Fibroblast of lung (primary cell): ENCODE data around the gene KCNJ6.

ENCODE experiments used
- EZH2 ChIP-seq: IDR thresholded peaks from 2 replicates; pipeline ENCODE4 v1.5.1; 2012; ENCODE audit warnings: low read length, control low read depth, mild to moderate bottlenecking; ENCODE audit errors: missing control alignments
- TF ChIP-seq, protein P1 (sequence below), 2 donors: IDR thresholded peaks in 1 of 2; conservative IDR thresholded peaks in 1 of 2; 1 replicate in 1 of 2; 2 replicates in 1 of 2; pipeline ENCODE4 v1.5.1; 2011 to 2012; ENCODE audit warnings: low read length in 2 of 2, control low read depth in 1 of 2, inconsistent platforms in 1 of 2, low read depth in 1 of 2, mild to moderate bottlenecking in 1 of 2

DNA sequence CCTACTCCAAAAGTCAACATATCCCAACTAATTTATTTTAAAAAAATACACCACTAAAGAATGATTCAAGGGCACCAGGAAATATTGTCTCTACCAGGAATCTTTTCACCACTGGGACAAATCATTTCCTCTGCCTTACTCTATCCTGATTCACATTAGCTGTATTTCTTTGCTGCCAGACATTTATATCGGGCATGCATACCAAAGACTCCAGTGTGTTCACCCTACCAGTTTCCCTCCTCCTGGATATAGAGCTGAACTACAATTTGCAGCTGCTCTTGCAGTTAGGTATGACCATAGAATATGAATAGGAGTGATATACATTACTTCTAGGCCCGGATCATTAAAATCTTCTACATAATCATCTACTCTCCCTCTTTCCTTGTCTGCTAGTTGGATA, 7.6 kb downstream of the KCNJ6 start:
- TF ChIP-seq EZH2 = no peak
- TF ChIP-seq, protein P1, sequence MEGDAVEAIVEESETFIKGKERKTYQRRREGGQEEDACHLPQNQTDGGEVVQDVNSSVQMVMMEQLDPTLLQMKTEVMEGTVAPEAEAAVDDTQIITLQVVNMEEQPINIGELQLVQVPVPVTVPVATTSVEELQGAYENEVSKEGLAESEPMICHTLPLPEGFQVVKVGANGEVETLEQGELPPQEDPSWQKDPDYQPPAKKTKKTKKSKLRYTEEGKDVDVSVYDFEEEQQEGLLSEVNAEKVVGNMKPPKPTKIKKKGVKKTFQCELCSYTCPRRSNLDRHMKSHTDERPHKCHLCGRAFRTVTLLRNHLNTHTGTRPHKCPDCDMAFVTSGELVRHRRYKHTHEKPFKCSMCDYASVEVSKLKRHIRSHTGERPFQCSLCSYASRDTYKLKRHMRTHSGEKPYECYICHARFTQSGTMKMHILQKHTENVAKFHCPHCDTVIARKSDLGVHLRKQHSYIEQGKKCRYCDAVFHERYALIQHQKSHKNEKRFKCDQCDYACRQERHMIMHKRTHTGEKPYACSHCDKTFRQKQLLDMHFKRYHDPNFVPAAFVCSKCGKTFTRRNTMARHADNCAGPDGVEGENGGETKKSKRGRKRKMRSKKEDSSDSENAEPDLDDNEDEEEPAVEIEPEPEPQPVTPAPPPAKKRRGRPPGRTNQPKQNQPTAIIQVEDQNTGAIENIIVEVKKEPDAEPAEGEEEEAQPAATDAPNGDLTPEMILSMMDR (conservative IDR thresholded peaks at IDR 0.05 in 1 of 2, IDR thresholded peaks at IDR 0.05 in 1 of 2; ENCODE audit: low read depth in 1 of 2, low read length in 2 of 2) = no peak
